Panc1 (cell line): ENCODE measurements around the gene CACNA2D3. TPM values are rescaled to one million over a fixed set of nuclear protein-coding genes. Genes with fewer than 3 reads are reported as not detected.

ENCODE experiments used
- ATAC-seq: fragments of 200-7000 bp; cut with Tn5 transposase; 2 replicates; pipeline ENCODE4 v1.9.1; 2020; ENCODE audit warnings: mild to moderate bottlenecking, moderate library complexity
- BruUV-seq: library from RNA; stranded (reverse); fragments of 400-500 nt; replicated peaks from 2 replicates; lab custom pipeline; 2021; lab: Mats Ljungman, UMichigan
- CTCF ChIA-PET: fragments of 300-600 bp; sonication (Branson Sonifier 250); formaldehyde crosslinking; loops from one replicate; lab custom pipeline; 2022; ENCODE audit warnings: antibody characterized with exemption; lab: Charles Lee
- POLR2A ChIA-PET: fragments of 300-600 bp; sonication (Branson Sonifier 250); formaldehyde crosslinking; loops from one replicate; lab custom pipeline; 2022; ENCODE audit warnings: antibody characterized with exemption; lab: Charles Lee
- DNase-seq: peaks from one replicate; pipeline ENCODE4 v3.0.0-alpha.2; 2010; ENCODE audit warnings: low read depth, low spot score
- H3K27ac ChIP-seq: 2 replicates; pipeline ENCODE4 v1.5.1; 2011; ENCODE audit warnings: mild to moderate bottlenecking, low read length, inconsistent platforms
- H3K27me3 ChIP-seq: fragments of 200-500 bp; sonication (Bioruptor generic); 2 replicates; pipeline ENCODE4 v1.6.0; 2014; ENCODE audit warnings: low read length, inconsistent platforms; ENCODE audit not compliant: control insufficient read depth, insufficient read depth
- H3K36me3 ChIP-seq: fragments of 200-500 bp; sonication (Bioruptor generic); 2 replicates; pipeline ENCODE4 v1.5.1; 2014; ENCODE audit warnings: inconsistent platforms, mild to moderate bottlenecking, low read length, moderate library complexity; ENCODE audit not compliant: control insufficient read depth, insufficient read depth
- H3K4me1 ChIP-seq: 2 replicates; pipeline ENCODE4 v1.5.1; 2011; ENCODE audit warnings: inconsistent platforms, mild to moderate bottlenecking, low read length, moderate library complexity; ENCODE audit not compliant: control insufficient read depth, insufficient read depth
- H3K4me3 ChIP-seq, 2 experiments: 2 replicates each; pipeline ENCODE4 v1.5.1; 2011 to 2012; ENCODE audit warnings: low read depth in 2 of 2, low read length in 2 of 2, mild to moderate bottlenecking in 2 of 2, inconsistent platforms in 1 of 2, moderate library complexity in 1 of 2
- H3K9me3 ChIP-seq: fragments of 200-500 bp; sonication (Bioruptor generic); 2 replicates; pipeline ENCODE4 v1.5.1; 2014; ENCODE audit warnings: low read depth, mild to moderate bottlenecking, inconsistent platforms, low read length, moderate library complexity; ENCODE audit not compliant: control insufficient read depth, insufficient read depth
- POLR2AphosphoS5 ChIP-seq: IDR thresholded peaks from 2 replicates; pipeline ENCODE4 v1.6.1; 2012; ENCODE audit warnings: mild to moderate bottlenecking, low read depth, low read length, moderate library complexity
- SIN3A ChIP-seq: IDR thresholded peaks from 2 replicates; pipeline ENCODE4 v1.6.1; 2012; ENCODE audit warnings: low read depth, mild to moderate bottlenecking, low read length, moderate library complexity, borderline replicate concordance; ENCODE audit not compliant: insufficient read depth
- TCF7L2 ChIP-seq: IDR thresholded peaks from 2 replicates; pipeline ENCODE4 v1.6.1; 2011; ENCODE audit warnings: mild to moderate bottlenecking, low read depth, low read length, inconsistent platforms
- in situ Hi-C: cut with HindIII; loops from 2 replicates; pipeline ENCODE4 v1.10.0; 2016; ENCODE audit warnings: low sequenced_read_pairs, low pct_unique_long_range_greater_than_20kb
- intact Hi-C: fragments of 100-400 bp; cut with micrococcal nuclease; formaldehyde crosslinking; loops from one replicate; pipeline ENCODE4 v1.10.0; 2022; ENCODE audit not compliant: unreplicated experiment
- total RNA-seq: library from RNA; stranded (reverse); gene quantifications from one replicate; pipeline ENCODE4 v1.2.1, GENCODE V29; 2021; ENCODE audit not compliant: unreplicated experiment
- TF ChIP-seq, protein P1 (sequence below), 2 experiments: IDR thresholded peaks; 2 replicates each; pipeline ENCODE4 v1.6.1; 2011 to 2012; ENCODE audit warnings: low read depth in 2 of 2, control low read depth in 1 of 2, low read length in 1 of 2, mild to moderate bottlenecking in 1 of 2, moderate library complexity in 1 of 2; ENCODE audit not compliant: insufficient read depth in 1 of 2
- TF ChIP-seq, protein P2 (sequence below): fragments of 450-650 bp; IDR thresholded peaks from 2 replicates; pipeline ENCODE4 v1.5.1; 2017; ENCODE audit warnings: mild to moderate bottlenecking

Gene CACNA2D3
- total RNA-seq, 1 experiment from 2014 or later = 0.41 TPM

DNA sequence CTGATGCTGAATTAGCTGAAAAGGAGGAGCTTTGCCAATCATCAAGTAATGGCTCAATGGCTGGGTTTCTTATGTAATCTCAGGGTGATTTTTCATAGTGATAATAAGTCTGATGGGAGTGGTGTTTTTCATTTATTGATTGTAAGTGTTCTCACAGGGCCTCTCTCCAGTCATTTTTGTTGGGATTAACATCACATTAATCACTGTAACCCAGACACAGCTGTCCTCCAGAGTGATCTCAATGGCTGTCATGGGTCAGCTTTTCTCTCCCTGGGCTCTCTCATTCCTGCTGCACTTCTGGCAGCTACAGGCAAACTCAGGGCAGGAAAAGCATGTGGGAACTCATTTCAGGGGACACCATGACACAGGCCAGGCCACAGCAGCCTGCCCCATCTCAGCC lies 642.6 kb downstream of the CACNA2D3 start:
- ChIA-PET POLR2A (no interaction called here), CTCF (no interaction called here)
- H3K27me3 ChIP-seq = no peaks in the 10 kb centered on the region
- ATAC-seq (no peak), DNase-seq (no peak)
- H3K9me3 ChIP-seq = no peaks in the 10 kb centered on the region
- no peaks in the 10 kb centered on the region for H3K36me3 ChIP-seq
- no peak overlapping the region for H3K27ac ChIP-seq
- TF ChIP-seq, protein P1, sequence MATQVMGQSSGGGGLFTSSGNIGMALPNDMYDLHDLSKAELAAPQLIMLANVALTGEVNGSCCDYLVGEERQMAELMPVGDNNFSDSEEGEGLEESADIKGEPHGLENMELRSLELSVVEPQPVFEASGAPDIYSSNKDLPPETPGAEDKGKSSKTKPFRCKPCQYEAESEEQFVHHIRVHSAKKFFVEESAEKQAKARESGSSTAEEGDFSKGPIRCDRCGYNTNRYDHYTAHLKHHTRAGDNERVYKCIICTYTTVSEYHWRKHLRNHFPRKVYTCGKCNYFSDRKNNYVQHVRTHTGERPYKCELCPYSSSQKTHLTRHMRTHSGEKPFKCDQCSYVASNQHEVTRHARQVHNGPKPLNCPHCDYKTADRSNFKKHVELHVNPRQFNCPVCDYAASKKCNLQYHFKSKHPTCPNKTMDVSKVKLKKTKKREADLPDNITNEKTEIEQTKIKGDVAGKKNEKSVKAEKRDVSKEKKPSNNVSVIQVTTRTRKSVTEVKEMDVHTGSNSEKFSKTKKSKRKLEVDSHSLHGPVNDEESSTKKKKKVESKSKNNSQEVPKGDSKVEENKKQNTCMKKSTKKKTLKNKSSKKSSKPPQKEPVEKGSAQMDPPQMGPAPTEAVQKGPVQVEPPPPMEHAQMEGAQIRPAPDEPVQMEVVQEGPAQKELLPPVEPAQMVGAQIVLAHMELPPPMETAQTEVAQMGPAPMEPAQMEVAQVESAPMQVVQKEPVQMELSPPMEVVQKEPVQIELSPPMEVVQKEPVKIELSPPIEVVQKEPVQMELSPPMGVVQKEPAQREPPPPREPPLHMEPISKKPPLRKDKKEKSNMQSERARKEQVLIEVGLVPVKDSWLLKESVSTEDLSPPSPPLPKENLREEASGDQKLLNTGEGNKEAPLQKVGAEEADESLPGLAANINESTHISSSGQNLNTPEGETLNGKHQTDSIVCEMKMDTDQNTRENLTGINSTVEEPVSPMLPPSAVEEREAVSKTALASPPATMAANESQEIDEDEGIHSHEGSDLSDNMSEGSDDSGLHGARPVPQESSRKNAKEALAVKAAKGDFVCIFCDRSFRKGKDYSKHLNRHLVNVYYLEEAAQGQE (IDR thresholded peaks at IDR 0.05; ENCODE audit: insufficient read depth in 1 of 2, low read depth in 2 of 2, low read length in 1 of 2) = no peak
- TF ChIP-seq, protein P2, sequence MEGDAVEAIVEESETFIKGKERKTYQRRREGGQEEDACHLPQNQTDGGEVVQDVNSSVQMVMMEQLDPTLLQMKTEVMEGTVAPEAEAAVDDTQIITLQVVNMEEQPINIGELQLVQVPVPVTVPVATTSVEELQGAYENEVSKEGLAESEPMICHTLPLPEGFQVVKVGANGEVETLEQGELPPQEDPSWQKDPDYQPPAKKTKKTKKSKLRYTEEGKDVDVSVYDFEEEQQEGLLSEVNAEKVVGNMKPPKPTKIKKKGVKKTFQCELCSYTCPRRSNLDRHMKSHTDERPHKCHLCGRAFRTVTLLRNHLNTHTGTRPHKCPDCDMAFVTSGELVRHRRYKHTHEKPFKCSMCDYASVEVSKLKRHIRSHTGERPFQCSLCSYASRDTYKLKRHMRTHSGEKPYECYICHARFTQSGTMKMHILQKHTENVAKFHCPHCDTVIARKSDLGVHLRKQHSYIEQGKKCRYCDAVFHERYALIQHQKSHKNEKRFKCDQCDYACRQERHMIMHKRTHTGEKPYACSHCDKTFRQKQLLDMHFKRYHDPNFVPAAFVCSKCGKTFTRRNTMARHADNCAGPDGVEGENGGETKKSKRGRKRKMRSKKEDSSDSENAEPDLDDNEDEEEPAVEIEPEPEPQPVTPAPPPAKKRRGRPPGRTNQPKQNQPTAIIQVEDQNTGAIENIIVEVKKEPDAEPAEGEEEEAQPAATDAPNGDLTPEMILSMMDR = no peak
- TF ChIP-seq TCF7L2 (no peak), SIN3A (no peak), POLR2AphosphoS5 (no peak)
- intact Hi-C loops = no loop called here
- H3K4me3 ChIP-seq = no peak overlapping the region
- BruUV-seq = no TSS peak
- no peaks in the 10 kb centered on the region for H3K4me1 ChIP-seq
- in situ Hi-C loops = no loop called here

DNA sequence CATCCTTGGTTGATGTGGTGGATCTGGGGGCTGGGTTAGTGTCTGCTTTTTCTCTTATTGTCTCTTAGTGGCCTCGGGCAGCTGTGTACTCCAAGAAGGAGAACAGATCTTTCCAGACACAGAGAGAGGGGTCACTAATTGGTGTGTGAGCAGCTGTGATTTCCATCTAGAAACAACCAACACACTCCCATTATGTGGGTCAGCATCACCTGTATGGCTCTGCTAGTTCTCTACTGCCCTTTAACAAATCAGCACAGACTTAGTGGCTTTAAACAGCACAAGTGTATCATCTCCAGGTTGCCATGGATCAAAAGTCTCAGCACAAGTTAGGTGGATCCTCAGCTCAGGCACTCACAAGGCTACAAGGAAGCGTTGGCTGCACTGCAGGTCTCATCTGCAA lies 648.7 kb downstream of the CACNA2D3 start:
- in situ Hi-C loops = no loop called here
- intact Hi-C loops = no loop called here
- H3K36me3 ChIP-seq = no peaks in the 10 kb centered on the region
- no peaks in the 10 kb centered on the region for H3K9me3 ChIP-seq
- no peak for DNase-seq
- CTCF ChIA-PET = no interaction called here
- no peaks in the 10 kb centered on the region; the same call in 1 of the 2 replicates for H3K27me3 ChIP-seq
- H3K27ac ChIP-seq = no peak overlapping the region
- no TSS peak for BruUV-seq
- POLR2A ChIA-PET = no interaction called here
- TF ChIP-seq TCF7L2 = no peak
- TF ChIP-seq POLR2AphosphoS5 = no peak
- TF ChIP-seq, protein P1 (IDR thresholded peaks at IDR 0.05; ENCODE audit: insufficient read depth in 1 of 2, low read depth in 2 of 2, low read length in 1 of 2) = no peak
- TF ChIP-seq SIN3A = no peak
- TF ChIP-seq, protein P2 = no peak
- no peak for ATAC-seq
- no peak overlapping the region for H3K4me3 ChIP-seq
- no peaks in the 10 kb centered on the region for H3K4me1 ChIP-seq
